Right kidney (tissue), 9 donors: ENCODE measurements around the gene DNAJC24.
"Not testable (repeated sequence)": the region's sequence is repeated elsewhere in the genome, so short reads cannot be mapped to it uniquely, and the experiment has no call there.

Source experiments
- DNase-seq: peaks from one replicate; pipeline ENCODE4 v3.0.0-alpha.2; 2016
- long read RNA-seq, 8 donors: transcript quantifications; one replicate each; lab custom pipeline, GENCODE V29; 2026

DNAJC24 gene, protein sequence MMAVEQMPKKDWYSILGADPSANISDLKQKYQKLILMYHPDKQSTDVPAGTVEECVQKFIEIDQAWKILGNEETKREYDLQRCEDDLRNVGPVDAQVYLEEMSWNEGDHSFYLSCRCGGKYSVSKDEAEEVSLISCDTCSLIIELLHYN
- long read RNA-seq, donor 1, partial matches to known transcripts, result 0 of 6 reads
- long read RNA-seq, donor 1, other reads (novel, unspliced or antisense), result 0 of 6 reads
- long read RNA-seq, donor 2, partial matches to known transcripts, result 29 of 93 reads
- long read RNA-seq, donor 2, other reads (novel, unspliced or antisense), result 62 of 93 reads
- long read RNA-seq, donor 3, partial matches to known transcripts, result 27 of 70 reads
- long read RNA-seq, donor 3, other reads (novel, unspliced or antisense), result 39 of 70 reads
- long read RNA-seq, donor 4, transcript DNAJC24-202 (5 exons, 2,004 nt), result major isoform, 5 of 80 reads
- long read RNA-seq, donor 4, partial matches to known transcripts, result 0 of 80 reads
- long read RNA-seq, donor 4, other reads (novel, unspliced or antisense), result 71 of 80 reads
- long read RNA-seq, donor 5, partial matches to known transcripts, result 30 of 113 reads
- long read RNA-seq, donor 5, other reads (novel, unspliced or antisense), result 78 of 113 reads
- long read RNA-seq, donor 6, partial matches to known transcripts, result 81 of 91 reads
- long read RNA-seq, donor 6, other reads (novel, unspliced or antisense), result 6 of 91 reads
- long read RNA-seq, donor 7, transcript DNAJC24-202 (5 exons, 2,004 nt), result major isoform, 5 of 134 reads
- long read RNA-seq, donor 7, partial matches to known transcripts, result 63 of 134 reads
- long read RNA-seq, donor 7, other reads (novel, unspliced or antisense), result 65 of 134 reads
- long read RNA-seq, donor 8, partial matches to known transcripts, result 0 of 76 reads
- long read RNA-seq, donor 8, other reads (novel, unspliced or antisense), result 72 of 76 reads

DNA sequence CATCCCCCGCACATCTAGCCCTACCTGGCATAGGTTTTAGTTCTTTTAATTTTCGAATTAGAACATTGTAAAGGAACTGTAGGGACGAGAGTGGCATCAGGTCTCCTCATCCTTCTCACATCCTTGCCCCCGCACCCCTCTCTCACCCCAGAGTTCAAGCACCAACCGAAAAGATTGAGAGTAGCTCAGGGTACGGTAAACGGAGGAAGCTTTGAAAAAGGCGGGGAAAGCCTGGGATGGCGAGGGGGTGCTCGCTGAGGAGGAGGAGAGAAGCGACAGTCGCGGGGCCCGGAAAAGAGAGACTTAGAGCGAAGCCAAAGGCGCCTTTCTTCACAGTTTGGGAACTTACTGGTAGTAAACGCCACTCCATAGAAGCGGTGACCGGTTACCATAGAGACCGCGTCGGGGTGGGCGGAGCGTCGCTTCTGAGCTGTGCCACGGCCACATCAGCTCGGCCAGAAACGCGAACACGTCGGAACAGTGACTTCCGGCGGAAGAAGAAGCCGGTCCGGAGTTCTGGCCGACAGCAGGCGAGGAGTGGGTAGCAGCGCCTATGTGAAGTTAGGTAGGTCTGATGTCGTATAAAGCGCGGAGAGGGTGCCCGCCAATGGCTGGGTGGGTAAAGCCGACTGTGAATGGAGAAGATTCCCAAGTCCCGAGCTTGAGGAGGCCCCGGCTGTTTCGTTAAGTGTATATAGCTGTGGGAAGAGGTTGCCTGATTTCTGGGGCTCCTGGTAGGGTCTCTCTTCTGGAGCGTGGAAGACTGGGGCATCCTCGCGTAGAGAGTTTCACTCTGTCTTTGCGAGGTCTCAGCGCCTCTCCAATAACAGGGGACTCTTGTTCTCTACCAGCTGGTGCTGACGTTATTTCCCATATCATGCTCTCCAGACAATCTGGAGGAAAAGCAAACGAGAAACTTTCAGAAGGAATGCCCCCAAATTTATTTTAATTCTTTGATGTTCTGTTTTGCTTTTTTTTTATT, at the start of gene DNAJC24, which contains the start of gene DCDC1:
TSS of gene DNAJC24 (plus strand) at position 513 of the 982 bp plus-strand sequence. CDS start 889 bp downstream, outside the sequence.
TSS of gene DCDC1 (minus strand) at position 392 of the 982 bp plus-strand sequence. CDS start 41,459 bp downstream, outside the sequence.
- peak; percentile 91 for DNase-seq

DNA sequence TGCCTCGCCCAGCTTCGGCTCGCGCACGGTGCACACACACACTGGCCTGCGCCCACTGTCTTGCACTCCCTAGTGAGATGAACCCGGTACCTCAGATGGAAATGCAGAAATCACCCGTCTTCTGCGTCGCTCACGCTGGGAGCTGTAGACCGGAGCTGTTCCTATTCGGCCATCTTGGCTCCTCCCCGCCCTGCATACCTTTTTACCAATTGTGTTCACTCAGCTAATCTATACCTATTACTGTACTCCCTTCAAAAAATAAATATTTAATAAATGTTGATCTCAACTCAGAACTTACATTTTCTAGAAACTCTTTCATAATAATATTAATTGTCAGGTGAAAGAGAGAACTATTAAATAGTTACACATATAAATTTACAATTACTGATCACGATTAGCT, 48.2 kb upstream of the DNAJC24 start:
- DNase-seq, result not testable (repeated sequence)

DNA sequence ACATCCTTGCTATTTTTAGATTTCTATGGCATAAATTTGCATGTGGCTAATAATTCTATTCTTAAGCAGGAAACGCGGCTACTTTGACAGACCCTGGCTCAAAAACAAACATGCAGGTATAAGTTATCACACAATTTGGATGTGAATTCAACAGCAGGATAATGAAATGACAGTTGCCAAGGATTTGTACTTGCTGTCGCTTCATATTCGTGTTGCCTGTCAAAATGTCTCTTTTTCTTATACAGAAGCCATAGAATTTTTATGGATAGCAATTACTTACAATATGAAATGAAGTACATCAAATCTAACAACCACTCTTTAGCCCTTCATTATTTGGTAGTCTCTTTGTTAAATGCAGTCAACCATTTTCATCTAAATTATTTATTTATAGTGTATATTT, 46.5 kb upstream of the DNAJC24 start:
- no peak for DNase-seq

DNA sequence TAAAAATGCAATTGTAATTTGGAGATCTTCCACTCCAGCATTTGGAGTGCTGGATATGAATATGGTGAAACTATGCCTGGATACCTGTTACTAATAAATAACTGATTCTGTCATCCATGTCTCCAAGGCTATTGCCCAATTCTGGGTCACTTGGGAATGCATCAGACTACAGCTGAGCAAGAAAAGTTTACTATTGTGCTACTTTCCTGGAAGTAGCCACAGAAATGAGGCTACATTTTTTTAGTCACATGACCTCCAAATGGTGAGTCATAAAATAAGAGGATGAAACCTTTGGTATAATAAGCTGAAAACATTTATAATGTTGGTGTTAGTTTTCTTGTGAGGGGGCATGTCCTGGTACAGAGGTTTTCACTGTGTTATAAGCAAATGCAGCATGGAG, 44.5 kb upstream of the DNAJC24 start:
- no peak for DNase-seq

DNA sequence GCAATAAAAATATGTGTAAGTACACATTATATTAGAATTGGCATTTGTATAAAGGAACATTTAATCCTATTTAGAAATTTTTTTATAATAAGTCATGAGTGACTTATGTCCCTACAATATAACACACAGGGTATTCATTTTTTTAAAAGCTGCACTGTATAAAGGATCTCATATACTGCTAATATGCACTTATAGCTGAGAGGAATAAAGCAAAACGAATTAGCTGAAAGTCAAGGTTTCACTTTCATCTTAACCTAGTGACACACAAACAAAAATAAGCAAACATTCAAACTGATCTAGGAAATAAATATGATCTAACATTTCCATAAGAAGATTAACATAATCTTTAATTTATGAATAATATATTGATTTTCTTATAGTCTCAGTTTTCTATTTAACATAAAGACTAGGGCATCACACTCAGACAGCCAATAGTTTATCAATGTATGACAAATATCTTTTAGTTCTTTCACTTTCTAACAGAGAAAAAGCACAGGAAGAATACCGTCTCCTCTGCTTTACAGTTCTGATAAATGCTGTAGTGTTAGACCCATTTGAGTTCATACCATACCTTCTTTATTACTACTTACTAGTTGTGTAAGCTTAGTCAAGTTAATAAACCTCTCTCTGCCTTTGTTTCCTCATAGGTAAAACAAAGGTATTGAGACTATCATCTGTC, 43.1 kb upstream of the DNAJC24 start:
- no peak for DNase-seq

DNA sequence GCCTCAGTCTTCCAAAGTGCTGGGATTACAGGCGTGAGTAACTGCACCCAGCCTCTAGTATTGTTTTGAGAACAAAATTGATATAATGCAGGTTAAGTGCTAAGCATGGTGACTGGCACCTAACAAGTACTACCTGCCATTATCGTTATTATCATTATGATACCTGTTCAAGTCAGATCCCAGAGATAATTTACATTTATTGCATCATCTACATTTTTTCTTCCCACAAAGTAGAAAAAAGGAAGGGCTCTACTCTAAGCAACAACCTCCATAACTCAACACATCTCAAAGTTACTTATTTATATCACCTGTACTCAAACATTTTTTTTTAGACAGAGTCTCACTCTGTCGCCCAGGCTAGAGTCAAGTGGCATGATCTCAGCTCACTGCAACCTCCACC, 42.2 kb upstream of the DNAJC24 start:
- DNase-seq, result no peak

DNA sequence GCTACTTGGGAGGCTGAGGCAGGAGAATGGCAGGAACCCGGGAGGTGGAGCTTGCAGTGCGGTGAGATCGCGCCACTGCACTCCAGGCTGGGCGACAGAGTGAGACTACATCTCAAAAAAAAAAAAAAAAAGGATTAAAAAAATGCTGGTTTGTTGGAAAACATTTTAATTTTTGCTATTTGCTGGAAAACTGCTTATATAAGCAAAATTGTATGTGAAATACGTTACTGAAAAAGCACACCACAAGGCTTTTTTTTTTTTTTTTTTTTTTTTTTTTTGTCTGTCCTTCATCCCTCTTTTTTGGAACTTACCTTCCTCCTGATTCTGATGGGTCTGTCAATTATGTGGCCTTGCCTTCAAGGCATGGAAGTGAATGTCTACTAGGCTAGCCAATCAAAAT, 41.0 kb upstream of the DNAJC24 start:
- DNase-seq, result no peak

DNA sequence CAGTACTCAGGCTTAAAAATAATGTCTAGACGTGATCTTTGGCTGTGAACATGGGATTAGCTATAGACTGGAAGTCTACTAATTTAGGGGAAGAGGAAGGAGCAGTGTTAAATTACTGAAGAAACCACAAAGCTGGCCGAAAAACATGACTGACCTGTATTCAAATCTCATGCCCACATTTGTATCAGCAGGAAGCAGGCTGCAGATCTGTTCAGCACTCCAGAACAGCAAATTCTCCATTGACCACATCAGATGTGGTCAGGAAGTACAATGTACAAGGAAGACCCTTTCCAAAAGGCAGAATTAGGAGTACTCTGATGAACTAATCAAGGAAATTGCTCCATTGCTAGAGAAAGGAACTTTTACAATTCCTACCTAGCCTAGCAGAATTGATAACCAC, 31.9 kb upstream of the DNAJC24 start:
- no peak for DNase-seq

DNA sequence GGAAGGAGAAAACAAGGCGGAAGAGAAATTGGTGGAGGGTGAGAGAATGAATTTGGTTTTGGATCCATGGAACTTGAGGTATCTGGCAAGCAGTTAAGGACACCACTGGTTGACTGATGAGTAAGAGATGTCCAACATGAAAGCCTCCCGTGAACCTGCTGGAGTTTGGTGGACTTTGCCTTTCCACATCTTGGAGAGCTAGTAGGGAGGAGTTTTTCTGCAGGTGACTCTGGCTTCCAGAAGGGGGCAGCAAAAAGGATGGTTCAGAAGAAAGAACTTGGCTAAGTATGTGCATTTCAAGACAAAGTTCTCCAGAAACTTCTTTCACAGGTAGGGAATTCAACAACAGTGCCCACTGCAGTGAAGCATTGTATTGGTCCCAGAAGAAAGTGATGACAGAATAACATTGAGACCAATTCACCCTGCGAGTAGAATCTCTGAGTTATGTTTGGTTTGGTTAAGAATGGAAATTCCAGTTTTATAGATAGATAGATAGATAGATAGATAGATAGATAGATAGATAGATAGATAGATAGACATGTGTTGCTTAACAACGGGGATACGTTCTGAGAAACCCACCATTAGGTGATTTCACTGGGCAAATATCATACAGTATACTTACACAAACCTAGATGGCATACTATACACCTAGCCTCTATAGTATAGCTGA, 28.6 kb upstream of the DNAJC24 start:
- DNase-seq, result no peak

DNA sequence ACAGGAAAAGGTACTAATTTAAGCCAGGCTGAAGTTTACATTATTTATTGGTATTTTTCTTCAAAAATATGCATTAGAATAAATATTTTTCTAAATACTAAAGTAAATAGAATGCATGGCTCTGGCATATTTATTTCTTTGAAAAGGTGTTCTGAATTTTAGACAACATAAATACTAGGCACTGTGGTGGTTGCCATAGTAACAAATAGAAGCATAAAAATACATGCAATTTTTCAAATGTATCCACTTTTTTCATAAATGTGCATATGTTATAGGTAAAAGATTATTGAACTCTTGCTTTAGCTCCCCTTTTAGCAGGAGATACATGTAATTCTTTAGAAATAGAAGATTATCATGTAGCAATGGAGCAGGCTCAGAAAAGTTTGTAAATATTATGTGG, 18.5 kb upstream of the DNAJC24 start:
- no peak for DNase-seq

DNA sequence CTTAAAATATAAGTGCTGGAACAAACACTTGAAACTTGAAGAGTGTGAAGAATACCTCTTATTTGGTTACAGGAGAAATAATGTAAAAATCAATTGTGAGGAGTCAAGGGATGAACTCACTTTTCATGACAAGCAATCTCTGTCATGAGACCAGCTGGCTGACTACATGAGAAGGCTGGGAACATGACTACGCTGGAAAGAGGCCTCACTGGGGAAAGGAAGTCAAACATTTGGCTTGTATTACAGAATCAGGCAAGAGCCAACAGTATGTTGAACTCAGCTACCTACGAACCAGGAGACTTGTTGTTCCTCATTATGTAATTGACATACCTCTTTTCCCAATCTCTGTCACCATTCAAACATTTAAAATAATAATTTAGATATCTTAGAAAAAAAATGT, 14.5 kb upstream of the DNAJC24 start:
- DNase-seq, result no peak

DNA sequence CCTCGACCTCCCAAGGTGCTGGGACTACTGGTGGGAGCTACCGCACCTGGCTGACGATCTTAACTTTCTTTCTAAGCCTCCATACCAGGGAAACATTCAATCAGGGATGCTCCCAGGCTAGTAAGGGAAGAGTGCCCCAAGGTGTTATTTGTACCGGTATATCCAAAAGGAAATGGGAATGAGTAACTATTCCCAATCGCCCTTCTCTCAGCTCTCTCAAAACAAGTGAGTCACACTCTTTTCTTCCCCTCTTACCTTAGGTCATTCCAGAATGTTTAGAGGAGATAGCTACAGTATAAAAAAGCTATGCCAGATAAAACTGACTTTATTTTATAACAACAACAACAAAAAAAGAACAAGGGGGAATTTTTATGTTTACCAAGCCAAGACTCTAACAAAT, 13.8 kb upstream of the DNAJC24 start:
- no peak for DNase-seq

DNA sequence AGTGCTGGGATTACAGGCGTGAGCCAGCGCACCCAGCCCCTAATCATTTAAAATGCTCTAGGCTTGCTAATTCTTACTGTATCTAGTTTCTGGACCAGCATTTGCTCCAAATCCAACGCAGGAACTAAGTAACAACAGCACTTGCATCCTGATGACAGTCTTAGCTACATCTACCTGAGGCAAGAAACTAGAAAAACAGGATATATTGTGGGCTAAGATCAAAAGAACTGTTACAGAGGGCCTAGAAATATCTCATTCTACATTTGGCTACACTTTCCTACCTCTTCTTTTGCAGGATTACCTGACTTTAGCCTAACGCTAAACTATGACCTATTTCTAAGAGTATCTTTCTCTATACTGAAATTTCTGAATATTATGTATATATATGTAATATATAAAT, 7.9 kb upstream of the DNAJC24 start:
- no peak for DNase-seq

DNA sequence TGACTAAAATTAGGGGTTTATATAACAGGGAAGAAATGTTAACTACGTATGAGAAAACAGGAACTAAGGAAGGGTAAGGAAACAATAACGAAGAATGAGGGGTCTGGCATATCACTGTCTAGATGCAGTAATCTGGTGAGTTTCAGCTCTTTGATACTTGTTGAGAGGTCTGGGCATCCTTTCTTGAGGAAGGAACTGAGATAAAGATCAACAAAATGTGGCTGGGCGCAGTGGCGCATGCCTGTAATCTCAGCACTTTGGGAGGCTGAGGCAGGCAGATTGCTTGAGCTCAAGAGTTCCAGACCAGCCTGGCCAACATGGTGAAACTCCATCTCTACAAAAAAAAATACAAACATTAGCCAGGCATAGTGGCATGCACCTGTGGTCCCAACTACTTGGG, 2.9 kb upstream of the DNAJC24 start:
- no peak for DNase-seq

DNA sequence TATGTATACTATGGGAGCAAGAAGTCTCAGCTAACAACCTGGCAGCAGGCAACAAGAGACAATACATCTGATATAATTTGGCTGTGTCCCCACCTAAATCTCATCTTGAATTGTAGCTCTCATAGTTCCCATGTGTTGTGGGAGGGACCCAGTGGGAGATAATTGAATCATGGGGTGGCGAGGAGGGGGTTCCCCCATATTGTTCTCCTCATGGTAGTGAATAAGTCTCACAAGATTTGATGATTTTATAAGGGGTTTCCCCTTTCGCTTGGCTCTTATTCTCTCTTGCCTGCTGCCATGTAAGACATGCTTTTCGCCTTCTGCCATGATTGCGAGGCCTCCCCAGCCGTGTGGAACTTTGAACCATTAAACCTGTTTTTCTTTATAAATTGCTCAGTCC, 6.2 kb downstream of the DNAJC24 start:
- DNase-seq, result no peak

DNA sequence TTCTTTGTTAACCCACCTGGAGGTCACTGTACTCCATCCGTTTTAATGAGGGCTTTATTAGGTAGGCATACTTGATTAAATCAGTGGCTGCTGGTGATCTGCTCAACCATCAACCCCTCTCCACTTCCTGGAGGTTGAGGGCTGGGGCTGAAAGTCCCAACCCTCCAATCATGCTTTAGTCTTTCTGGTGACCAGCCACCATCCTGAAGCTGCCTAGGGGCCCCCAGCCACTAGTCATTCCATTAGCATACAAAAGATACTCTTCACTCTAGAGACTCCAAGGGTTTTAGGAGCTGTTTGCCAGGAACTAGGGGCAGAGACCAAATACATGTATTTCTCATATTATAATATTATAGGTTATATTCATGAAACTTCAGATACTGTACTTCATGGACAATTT, 13.5 kb downstream of the DNAJC24 start:
- no peak for DNase-seq

DNA sequence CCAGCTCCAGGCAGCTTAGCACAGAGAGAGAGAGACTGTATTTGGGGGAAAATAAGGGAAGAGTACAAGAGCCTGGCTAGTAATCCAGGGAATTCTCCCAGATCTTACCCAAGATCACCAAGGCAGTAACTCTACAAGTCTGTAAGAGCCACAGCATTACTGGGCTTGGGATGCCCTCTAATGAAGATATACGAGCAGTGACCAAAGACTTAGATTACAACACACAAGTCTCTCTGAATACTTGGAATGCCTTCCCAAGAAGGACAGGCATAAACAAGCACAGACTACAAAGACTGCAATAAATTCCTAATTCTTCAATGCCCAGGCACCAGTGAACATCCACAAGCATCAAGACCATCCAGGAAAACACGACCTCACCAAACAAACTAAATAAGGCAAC, 17.7 kb downstream of the DNAJC24 start:
- no peak for DNase-seq

DNA sequence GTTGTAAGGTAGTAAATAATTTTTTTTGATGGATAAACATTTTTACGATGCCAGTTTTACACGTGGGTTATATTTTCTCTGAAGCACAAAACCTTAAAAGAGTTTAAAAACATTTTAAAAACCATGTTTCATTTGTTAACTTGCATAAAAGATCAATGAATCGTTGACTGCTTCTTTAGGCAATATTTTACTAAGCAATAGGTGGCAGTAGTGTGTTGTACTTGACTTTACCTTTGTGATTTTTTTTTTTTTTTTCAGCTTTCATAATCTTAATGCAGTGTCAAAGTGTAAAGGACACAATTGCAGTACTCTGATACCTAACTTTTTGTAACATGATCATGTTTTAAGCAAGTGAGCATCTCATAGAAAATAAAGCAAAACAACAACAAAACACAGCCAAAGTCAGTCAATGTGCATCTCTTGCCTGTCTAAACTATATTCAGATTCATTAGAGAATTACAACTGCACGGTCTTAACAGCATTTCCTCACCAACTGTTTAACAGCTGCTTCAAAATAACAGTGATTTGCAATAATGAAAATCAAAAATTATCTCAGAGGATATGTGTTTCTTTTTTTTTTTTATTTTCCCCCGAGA, 27.7 kb downstream of the DNAJC24 start:
- no peak for DNase-seq

DNA sequence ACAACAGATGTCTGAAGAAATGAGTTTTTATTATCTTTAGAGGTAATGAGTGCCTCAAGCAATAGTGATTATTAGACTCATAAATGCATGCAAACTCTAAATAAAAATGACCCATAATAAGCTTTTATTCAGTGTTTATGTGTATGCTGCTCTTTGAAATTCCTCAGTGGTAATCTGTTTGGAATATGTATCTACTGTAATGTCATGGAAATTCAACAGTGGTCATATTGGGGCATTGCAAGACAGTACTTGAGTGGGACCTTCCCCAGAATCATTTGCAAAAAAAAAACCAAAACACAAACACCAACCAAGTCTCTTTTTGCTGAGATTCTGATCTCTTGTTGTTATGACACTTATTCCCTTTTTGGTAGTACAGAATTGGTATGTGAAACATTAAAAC, 35.0 kb downstream of the DNAJC24 start:
- DNase-seq, result no peak

DNA sequence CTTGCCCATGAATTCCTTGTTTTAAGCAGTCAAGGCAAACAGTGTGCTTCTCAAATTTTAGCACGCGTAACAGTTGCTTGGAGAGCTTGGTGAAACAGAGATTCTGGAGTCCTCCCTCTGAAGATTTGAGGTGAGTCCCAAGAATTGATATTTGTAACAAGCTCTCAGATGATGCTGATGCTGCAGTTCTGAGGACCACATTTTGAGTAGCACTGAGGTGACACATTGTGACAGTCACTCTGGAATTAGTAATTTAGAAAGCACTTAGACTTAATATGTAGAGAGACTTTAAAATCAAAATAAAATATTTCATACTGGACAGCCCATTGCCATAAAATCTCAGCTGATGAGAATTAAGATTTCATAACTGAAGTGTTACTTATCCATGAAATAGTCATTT, 38.5 kb downstream of the DNAJC24 start:
- no peak for DNase-seq
